Measurements from ENCODE around the gene SLC8A3. TPM values are rescaled to one million over a fixed set of nuclear protein-coding genes. Genes with fewer than 3 reads are reported as not detected.

The SLC8A3 gene
- total and polyA plus RNA-seq, 2 of the 13 experiments (the other 11 are each of a cell fraction or from before 2014, with no cell fraction given) = 0.01 to 0.02 TPM

GRCh38 chr14:70047598-70048312, 141.0 kb downstream of the SLC8A3 start (continued):
- TF ChIP-seq SOX6 (IDR thresholded peaks at IDR 0.05) (no peak), SOX6 (CRISPR knock-in tag; IDR thresholded peaks at IDR 0.05) (peak; percentile 93), HIC2 (CRISPR knock-in tag; IDR thresholded peaks at IDR 0.05; ENCODE audit: low read depth) (0 out of 2 replicates have a peak, but pooled peaks have one; percentile 31), ZNF580 (CRISPR knock-in tag; IDR thresholded peaks at IDR 0.05; ENCODE audit: borderline replicate concordance, low read depth) (0 out of 2 replicates have a peak, but pooled peaks have one; percentile 15), BCL6 (CRISPR knock-in tag; IDR thresholded peaks at IDR 0.05) (peak; percentile 1), AHDC1 (CRISPR knock-in tag; IDR thresholded peaks at IDR 0.05; ENCODE audit: borderline replicate concordance) (peak; percentile 82; the same call in 1 of the 2 replicates), CREB1 (IDR thresholded peaks at IDR 0.05) (no peak), CREB1 (CRISPR knock-in tag; IDR thresholded peaks at IDR 0.05) (peak; percentile 11; the same call in 1 of the 2 replicates), ZBTB7B (CRISPR knock-in tag; IDR thresholded peaks at IDR 0.05) (peak; percentile 56), RFX1 (IDR thresholded peaks at IDR 0.05) (no peak), ZNF670 (CRISPR knock-in tag; IDR thresholded peaks at IDR 0.05; ENCODE audit: borderline replicate concordance) (peak; percentile 38; the same call in 1 of the 2 replicates), JUN (CRISPR knock-in tag; IDR thresholded peaks at IDR 0.05) (no peak), ZNF891 (CRISPR knock-in tag; IDR thresholded peaks at IDR 0.05) (no peak), ATF1 (CRISPR knock-in tag; IDR thresholded peaks at IDR 0.05) (peak; percentile 35; the same call in 1 of the 2 replicates), MAFG (CRISPR knock-in tag; IDR thresholded peaks at IDR 0.05) (no peak), FOXA3 (CRISPR knock-in tag; IDR thresholded peaks at IDR 0.05) (peak; percentile 85), ZNF446 (CRISPR knock-in tag; IDR thresholded peaks at IDR 0.05) (no peak), GATAD2A (CRISPR knock-in tag; IDR thresholded peaks at IDR 0.05) (peak; percentile 89), ELF3 (CRISPR knock-in tag; IDR thresholded peaks at IDR 0.05) (peak; percentile 48; the same call in 1 of the 2 replicates), DMAP1 (CRISPR knock-in tag; IDR thresholded peaks at IDR 0.05) (peak; percentile 63; the same call in 1 of the 2 replicates), KMT2B (CRISPR knock-in tag; IDR thresholded peaks at IDR 0.05) (no peak), HNRNPL (IDR thresholded peaks at IDR 0.05; ENCODE audit: low read depth, low read length) (0 out of 2 replicates have a peak, but pooled peaks have one; percentile 34), ZKSCAN8 (CRISPR knock-in tag; IDR thresholded peaks at IDR 0.05; ENCODE audit: borderline replicate concordance) (peak; percentile 23; the same call in 1 of the 2 replicates), ZNF274 (CRISPR knock-in tag; IDR thresholded peaks at IDR 0.05) (no peak)
